Gastroesophageal sphincter (tissue), 3 donors: Measurements from ENCODE around the gene CYBC1.

ENCODE experiments used
- CTCF ChIP-seq, 4 experiments: fragments of 200-600 bp in 2 of 4; fragments of 450-650 bp in 2 of 4; sonication (generic) in 1 of 4; IDR thresholded peaks; one replicate each; pipeline ENCODE4 v1.5.1; 2017 to 2019; ENCODE audit warnings: antibody characterized with exemption in 4 of 4, mild to moderate bottlenecking in 2 of 4, moderate library complexity in 2 of 4
- POLR2A ChIP-seq, 2 donors: fragments of 450-650 bp; IDR thresholded peaks; one replicate each; pipeline ENCODE4 v1.6.1; 2017; ENCODE audit warnings: antibody characterized with exemption in 2 of 2, mild to moderate bottlenecking in 2 of 2, moderate library complexity in 1 of 2
- POLR2AphosphoS5 ChIP-seq: sonication (generic); formaldehyde crosslinking; IDR thresholded peaks from one replicate; pipeline ENCODE4 v1.6.1; 2017; ENCODE audit warnings: antibody characterized with exemption

GRCh38 chr17:82416771-82417170, 33.8 kb downstream of the CYBC1 start:
- TF ChIP-seq CTCF (IDR thresholded peaks at IDR 0.05) (no peak), POLR2AphosphoS5 (no peak), POLR2A (IDR thresholded peaks at IDR 0.05) (no peak)
